GM19023 (cell line): Measurements from ENCODE around the gene SPINK8.
"Not testable (repeated sequence)": the region's sequence is repeated elsewhere in the genome, so short reads cannot be mapped to it uniquely, and the experiment has no call there.

Experiments
- ATAC-seq: cut with Tn5 transposase; IDR thresholded peaks from one replicate; pipeline ENCODE4 v1.9.1; 2021; ENCODE audit warnings: mild to moderate bottlenecking, moderate library complexity; ENCODE audit not compliant: unreplicated experiment

Gene SPINK8

DNA sequence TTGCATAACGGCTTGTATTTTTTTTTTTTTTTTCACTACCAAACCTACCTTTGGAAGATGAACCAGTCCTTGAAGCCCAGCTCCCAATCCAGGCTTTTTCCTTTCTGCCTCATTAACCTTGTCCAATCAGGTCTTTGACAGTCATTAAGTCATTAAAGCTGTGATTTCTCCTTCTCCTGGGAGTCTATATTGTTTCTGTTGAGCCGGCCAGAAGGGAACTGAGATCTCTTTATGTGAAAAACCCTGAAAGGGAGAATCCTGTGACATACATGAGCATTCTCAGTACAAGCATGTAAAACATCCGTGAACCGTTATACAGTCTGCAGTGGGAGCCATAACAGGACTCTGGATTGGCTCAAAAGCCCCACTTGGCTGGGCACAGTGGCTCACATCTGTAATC is 52.6 kb downstream of the SPINK8 start:
- no peak for ATAC-seq

GRCh38 chr3:48278884-48279559 is 54.4 kb downstream of the SPINK8 start:
- ATAC-seq: no peak

GRCh38 chr3:48276911-48277641 is 56.4 kb downstream of the SPINK8 start:
- ATAC-seq: no peak

GRCh38 chr3:48275287-48276027 is 58.0 kb downstream of the SPINK8 start:
- no peak for ATAC-seq

GRCh38 chr3:48274452-48274851 is 59.0 kb downstream of the SPINK8 start:
- no peak for ATAC-seq

GRCh38 chr3:48273594-48274211 is 59.8 kb downstream of the SPINK8 start:
- ATAC-seq: no peak

DNA sequence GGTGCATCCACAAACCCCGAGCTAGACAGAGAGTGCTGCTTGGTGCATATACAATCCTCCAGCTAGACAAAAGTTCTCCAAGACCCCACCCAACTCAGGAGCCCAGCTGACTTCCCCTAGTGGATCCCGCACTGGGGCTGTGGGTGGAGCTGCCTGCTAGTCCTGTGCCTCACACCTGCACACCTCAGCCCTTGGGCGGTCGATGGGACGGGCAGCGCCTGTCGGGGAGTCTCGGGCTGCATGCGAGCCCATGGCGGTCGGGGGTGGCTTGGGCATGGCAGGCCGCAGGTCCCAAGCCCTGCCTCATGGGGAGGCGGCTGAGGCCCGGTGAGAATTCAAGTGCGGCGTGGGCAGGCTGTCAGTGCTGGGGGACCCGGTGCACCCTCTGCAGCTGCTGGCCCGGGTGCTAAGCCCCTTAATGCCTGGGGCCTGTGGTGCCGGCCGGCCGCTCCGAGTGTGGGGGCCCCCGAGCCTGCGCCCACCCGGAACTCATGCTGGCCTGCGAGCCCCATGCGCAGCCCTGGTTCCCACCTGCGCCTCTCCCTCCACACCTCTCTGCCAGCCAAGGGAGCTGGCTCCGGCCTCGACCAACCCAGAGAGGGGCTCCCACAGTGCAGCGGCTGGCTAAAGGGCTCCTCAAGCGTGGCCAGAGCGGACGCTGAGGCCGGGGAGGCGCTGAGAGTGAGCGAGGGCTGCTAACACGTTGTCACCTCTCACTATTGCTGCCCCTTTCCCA is 61.5 kb downstream of the SPINK8 start:
- no peak for ATAC-seq

- not testable (repeated sequence) for ATAC-seq
Measured at GRCh38 chr3:48271223-48271622, 62.2 kb downstream of the SPINK8 start.

DNA sequence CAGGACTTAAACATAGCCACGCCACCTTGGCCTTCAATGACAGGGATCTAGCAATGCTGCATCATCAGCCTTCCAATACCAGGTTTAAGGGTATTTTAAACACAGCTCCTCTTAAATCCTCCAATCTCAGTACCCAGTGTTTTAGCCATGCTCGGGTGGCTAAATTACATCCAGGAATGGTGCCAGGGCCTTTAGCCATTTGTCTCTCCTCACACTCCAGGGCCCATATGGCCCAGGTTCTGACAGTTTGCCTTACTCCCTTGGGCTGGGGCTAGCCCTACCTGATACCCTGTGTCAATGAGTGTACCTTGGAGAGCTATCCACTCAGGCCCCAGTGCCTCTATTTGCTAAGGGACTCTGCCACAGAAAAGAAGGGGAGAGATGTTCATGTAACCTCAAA is 63.2 kb downstream of the SPINK8 start:
- ATAC-seq: no peak

- no peak for ATAC-seq
Measured at GRCh38 chr3:48269592-48269991, 63.9 kb downstream of the SPINK8 start.

- ATAC-seq: no peak
Measured at GRCh38 chr3:48268936-48269561, 64.4 kb downstream of the SPINK8 start.

DNA sequence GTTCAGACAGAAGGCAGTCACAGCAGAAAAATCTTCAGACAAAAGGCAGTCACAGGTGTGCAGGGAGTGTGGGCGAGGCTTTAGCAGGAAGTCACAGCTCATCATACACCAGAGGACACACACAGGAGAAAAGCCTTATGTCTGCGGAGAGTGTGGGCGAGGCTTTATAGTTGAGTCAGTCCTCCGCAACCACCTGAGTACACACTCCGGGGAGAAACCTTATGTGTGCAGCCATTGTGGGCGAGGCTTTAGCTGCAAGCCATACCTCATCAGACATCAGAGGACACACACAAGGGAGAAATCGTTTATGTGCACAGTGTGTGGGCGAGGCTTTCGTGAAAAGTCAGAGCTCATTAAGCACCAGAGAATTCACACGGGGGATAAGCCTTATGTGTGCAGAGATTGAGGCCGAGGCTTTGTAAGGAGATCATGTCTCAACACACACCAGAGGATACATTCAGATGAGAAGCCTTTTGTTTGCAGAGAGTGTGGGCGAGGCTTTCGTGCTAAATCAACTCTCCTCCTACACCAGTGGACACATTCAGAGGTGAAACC is 65.0 kb downstream of the SPINK8 start:
- ATAC-seq: no peak

GRCh38 chr3:48267782-48268181 is 65.7 kb downstream of the SPINK8 start:
- no peak for ATAC-seq

DNA sequence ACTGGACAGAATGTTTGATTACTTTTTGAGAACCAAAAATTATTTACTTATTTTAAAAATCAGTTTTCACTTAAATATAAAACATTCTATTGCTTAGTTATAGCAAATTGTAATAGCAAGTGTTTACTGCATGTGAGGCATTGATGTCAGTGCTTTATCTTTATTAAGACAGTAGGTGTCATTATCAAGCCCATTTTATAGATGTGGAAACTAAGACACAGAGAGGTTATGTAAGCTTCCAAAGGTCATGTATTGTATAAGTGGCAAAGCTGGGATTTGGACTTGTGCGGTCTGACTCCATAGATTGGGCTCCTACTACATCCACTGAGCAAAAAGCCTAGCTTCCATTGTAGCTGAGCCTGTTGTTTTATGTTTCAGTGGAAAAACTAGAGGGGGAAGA is 74.9 kb downstream of the SPINK8 start:
- no peak for ATAC-seq
